ENCODE measurements around the gene TAF11. TPM values are rescaled to one million over a fixed set of nuclear protein-coding genes. Genes with fewer than 3 reads are reported as not detected.
"Not testable (repeated sequence)": the region's sequence is repeated elsewhere in the genome, so short reads cannot be mapped to it uniquely, and the experiment has no call there.

The TAF11 gene
- 20.0 TPM for total RNA-seq
- long read RNA-seq, transcript TAF11-201 (5 exons, 1,580 nt): major isoform, 16 of 19 reads
- long read RNA-seq, partial matches to known transcripts: 1 of 19 reads
- long read RNA-seq, other reads (novel, unspliced or antisense): 1 of 19 reads

DNA sequence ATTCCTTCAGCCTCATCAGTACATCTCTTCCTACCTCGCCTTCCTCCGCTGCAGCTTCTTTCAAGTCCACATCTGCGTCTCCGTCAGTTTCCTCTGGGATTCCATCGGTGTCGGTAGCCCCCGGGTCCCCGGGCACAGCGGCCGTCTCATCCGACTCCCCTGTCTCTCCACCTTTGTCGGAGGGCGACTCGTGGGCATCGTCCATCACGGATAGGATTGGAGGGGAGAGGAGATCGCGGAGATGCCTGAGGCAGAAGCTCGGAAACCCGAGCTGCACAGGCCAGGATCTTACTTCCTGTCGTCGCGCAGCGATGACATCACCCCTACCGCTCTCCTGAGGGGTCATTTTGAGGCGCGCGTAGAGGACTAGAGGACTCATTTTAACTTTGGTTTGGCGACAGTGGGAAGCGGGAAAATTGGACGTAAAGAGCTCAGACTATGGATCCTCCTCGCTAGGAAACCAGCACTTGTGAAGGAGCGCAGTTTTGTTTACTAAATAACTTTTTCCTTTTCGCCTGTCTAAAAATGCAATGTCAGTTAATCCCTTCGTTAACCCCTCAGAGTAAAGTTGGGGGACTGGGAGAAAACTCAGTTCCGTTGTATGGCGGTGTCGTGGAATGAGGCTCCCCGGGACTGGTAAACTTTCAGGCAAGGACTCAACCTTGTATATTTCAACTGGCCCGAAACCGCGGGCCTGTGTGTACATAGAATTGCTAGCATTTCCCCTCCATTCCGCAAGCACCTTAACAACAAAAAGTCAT, at the start of gene TAF11:
Gene TAF11 (minus strand): TSS at position 290 of the 761 bp plus-strand sequence. CDS start 85 bp downstream, at position 205.
- intact Hi-C loops (cut with DNase I): loop anchor here (5.0 kb wide), 3 partner anchors 84 to 131 kb away; partner anchors contain the start of genes BLTP3A and SNRPC

GRCh38 chr6:34934516-34934915, 46.7 kb upstream of the TAF11 start:
- peak; percentile 80 for DNase-seq (ENCODE audit: low spot score)
- intact Hi-C loops (cut with DNase I): no loop called here

More for the DNA sequence above, at the start of gene TAF11:
- DNase-seq (ENCODE audit: low spot score): peak; percentile 95

DNA sequence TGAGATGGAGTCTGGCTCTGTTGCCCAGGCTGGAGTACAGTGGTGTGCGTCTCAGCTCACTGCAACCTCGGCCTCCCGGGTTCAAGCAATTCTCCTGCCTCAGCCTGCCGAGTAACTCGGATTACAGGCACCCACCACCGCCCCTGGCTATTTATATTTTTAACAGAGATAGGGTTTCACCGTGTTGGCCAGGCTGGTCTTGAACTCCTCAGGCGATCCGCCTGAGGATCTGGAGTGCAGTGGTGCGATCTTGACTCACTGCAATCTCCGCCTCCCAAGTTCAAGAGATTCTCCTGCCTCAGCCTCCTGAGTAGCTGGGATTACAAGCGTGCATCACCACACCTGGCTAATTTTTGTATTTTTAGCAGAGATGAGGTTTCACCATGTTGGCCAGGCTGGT, 44.4 kb upstream of the TAF11 start:
- intact Hi-C loops (cut with DNase I); DNase-seq (ENCODE audit: low spot score): not testable (repeated sequence)

DNA sequence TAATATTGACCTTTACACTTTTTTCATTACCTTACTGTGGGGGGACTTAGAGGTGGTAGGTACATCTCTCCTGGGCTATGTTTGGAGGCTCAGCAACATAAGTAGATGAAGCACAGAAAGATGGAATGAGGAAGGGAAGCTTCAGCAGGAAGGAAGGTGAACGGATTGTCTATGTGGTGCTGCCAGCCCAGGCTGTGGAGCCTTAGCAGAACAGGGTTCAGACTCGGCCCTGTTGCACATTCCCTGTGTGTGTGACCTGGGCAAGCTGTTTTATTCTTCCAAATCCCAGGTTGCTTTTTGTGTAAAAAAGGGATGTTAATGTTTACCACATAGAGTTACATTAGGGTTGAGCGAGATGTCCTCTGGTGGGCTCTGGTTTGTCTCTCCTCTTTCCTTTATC, 42.4 kb upstream of the TAF11 start:
- intact Hi-C loops (cut with DNase I): no loop called here
- DNase-seq (ENCODE audit: low spot score): no peak

DNA sequence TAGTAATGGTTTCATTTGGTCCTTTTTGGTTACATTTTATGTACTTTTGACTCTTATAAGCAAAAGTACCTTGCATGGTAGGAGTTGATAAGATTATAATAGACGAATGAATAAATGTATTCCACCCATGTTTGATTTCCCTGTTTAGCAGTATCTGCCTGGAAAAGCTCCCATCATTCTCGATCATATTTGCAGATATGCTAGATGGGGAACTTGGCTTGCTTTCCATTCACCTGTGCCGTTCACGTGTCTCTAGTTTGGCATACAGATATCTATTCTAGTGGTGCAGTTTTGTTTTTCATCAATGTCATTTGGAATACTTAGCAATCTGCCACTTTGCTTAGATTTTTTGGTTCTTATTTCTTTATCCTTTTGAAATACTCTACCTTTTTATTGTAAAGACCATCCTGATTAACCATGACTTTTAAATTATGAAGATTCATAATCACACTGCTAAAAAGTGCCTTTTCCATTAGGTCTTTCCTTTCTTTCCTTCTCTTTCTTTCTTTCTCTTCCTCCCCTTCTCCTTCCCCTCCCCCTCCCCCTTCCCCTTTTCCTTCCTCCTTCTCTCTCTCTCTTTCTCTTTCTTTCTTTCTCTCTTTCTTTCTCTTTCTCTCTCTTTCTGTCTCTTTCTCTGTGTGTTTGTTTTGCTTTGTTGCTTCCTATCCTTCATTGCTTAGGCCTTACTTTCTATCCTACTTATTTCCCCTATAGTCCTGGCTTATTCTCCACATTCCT, 41.6 kb upstream of the TAF11 start:
- intact Hi-C loops (cut with DNase I): no loop called here

DNA sequence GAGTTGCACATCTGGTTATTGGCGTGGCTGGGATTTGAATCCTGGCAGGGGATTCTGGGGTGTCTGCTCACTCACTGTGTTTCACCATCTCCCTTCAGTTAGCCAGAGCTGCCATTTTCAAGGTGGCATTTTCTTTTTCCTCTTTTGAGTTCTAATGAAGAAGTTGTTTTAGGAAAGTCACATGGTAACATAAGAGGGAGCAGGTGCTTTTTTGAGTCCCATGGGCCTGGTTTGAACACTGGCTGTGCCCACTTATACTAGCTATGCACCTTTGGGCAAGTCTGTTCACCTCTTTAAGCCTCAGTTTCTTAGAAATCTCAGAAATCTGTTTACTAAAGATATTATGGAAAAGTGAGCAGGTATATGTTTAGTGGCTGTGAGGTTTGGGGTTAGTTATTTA, 40.9 kb upstream of the TAF11 start:
- DNase-seq (ENCODE audit: low spot score): no peak
- intact Hi-C loops (cut with DNase I): no loop called here

More for the DNA sequence above, 41.6 kb upstream of the TAF11 start:
- DNase-seq (ENCODE audit: low spot score): no peak

GRCh38 chr6:34928220-34928619, 40.4 kb upstream of the TAF11 start:
- intact Hi-C loops (cut with DNase I): no loop called here
- DNase-seq (ENCODE audit: low spot score): no peak

GRCh38 chr6:34926655-34927054, 38.8 kb upstream of the TAF11 start:
- intact Hi-C loops (cut with DNase I): no loop called here
- no peak for DNase-seq (ENCODE audit: low spot score)

DNA sequence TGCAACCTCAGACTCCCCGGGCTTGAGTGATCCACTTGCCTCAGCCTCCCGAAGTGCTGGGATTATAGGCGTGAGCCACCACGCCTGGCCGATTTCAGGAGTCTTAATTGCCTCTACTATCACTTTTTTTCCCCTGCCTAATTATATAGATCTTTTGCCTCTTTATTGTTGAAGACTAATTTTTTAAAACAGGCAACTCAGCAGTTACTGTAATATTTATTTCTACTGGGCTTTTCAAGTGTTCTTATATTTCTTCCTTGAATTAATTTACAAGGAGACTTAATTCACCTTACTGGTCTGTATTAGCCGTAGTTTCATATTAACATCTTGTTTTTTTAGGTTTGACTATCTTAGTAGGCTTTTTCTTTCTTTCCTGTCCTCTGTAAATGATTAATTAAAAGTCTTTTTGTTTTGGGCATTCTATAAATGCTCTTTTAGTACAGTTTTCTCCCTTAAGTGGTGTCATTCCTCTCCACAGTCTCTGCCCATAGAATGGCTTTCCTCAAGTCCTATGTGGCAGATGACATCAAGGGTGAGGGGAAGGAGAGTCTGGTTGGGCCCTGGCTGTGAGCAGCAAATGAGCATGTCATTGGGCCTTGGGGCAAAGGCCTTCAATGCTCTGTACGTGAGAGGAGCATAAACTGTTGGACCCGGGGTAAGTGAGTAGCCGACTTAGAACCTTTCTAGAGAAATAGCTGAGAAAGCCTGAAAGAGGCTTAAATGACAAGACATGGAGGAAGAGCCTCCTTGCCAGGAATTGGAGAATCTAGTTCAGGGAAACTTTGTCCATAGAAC, 37.2 kb upstream of the TAF11 start:
- DNase-seq (ENCODE audit: low spot score): no peak
- intact Hi-C loops (cut with DNase I): no loop called here

GRCh38 chr6:34922177-34922663, 34.4 kb upstream of the TAF11 start:
- intact Hi-C loops (cut with DNase I): no loop called here

GRCh38 chr6:34920097-34920496, 32.3 kb upstream of the TAF11 start:
- intact Hi-C loops (cut with DNase I): no loop called here
- no peak for DNase-seq (ENCODE audit: low spot score)

More at GRCh38 chr6:34922177-34922663, 34.4 kb upstream of the TAF11 start:
- DNase-seq (ENCODE audit: low spot score): no peak

GRCh38 chr6:34919651-34920050, 31.8 kb upstream of the TAF11 start:
- DNase-seq (ENCODE audit: low spot score): no peak
- intact Hi-C loops (cut with DNase I): loop anchor here (5.0 kb wide), 1 partner anchor 38 kb away; no protein-coding TSS in a partner anchor

DNA sequence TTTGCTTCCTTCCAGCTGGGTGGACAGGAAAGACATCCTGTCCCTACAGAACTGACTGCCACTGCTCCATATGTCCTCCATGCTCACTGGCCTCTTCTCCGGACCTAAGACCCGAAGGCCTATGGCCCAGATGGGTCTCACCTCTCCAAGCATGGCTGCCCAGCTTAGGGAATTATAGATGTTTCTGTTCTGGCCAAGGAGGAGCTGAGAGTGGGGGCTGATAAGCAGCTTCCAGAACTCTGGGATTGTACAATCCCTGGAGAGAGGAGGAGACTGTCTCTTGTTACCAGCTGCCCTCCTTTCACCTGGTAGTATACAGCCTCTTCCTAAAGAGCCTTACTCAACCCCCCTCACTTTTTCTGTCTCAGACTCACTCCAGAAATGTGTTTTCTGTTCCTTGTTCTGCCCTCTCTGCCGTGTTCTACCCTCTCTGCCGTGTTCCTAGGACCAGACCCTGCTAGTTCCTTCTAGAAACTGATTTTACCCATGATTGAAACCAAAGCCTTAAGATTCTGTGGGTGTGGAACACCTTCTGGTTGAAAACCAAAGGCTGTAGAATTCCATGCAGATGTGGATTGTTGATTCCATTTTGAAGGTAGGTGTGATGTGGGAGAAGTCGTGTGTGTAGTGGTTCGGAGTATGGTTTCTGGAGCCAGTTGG, 29.9 kb upstream of the TAF11 start:
- intact Hi-C loops (cut with DNase I): loop anchor here (5.0 kb wide), 1 partner anchor 40 kb away; no protein-coding TSS in a partner anchor
- no peak for DNase-seq (ENCODE audit: low spot score)

- no peak for DNase-seq (ENCODE audit: low spot score)
Measured at GRCh38 chr6:34916348-34916967, 28.6 kb upstream of the TAF11 start.

GRCh38 chr6:34914358-34914757, 26.5 kb upstream of the TAF11 start:
- intact Hi-C loops (cut with DNase I): no loop called here
- no peak for DNase-seq (ENCODE audit: low spot score)

More at GRCh38 chr6:34916348-34916967, 28.6 kb upstream of the TAF11 start:
- intact Hi-C loops (cut with DNase I): loop anchor here (5.0 kb wide), 1 partner anchor 41 kb away; no protein-coding TSS in a partner anchor

GRCh38 chr6:34912715-34913464, 25.0 kb upstream of the TAF11 start:
- intact Hi-C loops (cut with DNase I): no loop called here
- DNase-seq (ENCODE audit: low spot score): no peak

DNA sequence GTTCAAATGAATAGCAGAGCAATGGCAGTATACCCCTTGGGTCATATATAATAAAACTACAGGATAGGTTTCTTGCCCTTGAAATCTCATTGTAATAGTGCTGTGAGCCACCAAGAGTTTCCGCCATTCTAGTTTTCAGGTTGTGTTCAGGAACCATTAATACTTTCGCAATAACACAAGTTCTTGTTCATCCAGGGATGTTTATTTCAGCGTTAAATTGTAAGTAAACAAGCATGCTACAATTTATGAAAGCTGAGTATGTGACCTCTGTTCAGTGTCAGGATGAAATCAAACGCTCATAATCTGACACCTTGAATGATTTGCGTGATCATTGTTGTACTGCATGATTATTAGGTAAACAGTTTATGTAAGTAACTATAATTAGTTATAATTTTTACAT, 24.0 kb upstream of the TAF11 start:
- intact Hi-C loops (cut with DNase I): no loop called here
- no peak for DNase-seq (ENCODE audit: low spot score)
